ENCODE measurements around the gene TEX50. TPM values are rescaled to one million over a fixed set of nuclear protein-coding genes. Genes with fewer than 3 reads are reported as not detected.

TEX50 gene
- total RNA-seq, 1 experiment from 2014 or later, result not detected

GRCh38 chr1:173661763-173662162 lies 26.6 kb downstream of the TEX50 start:
- CTCF ChIA-PET, result no interaction called here
- no peaks in the 10 kb centered on the region for H3K79me2 ChIP-seq (ENCODE audit: low read depth)
- peaks cover 4% of the 10 kb centered on the region for H3K9me2 ChIP-seq (ENCODE audit: insufficient read depth)
- no TSS peak for BruUV-seq (replicated peaks)
- no peaks in the 10 kb centered on the region for H3K4me1 ChIP-seq (replicated peaks; ENCODE audit: insufficient read depth)
- no peak overlapping the region for H3K4me2 ChIP-seq
- no peaks in the 10 kb centered on the region for H3F3A ChIP-seq (ENCODE audit: insufficient read depth, low read depth)
- no peaks in the 10 kb centered on the region for H3K36me3 ChIP-seq (ENCODE audit: low read depth)
- H3K27ac ChIP-seq, result no peak overlapping the region
- no peak overlapping the region for H2AFZ ChIP-seq
- H3K4me3 ChIP-seq, result no peak overlapping the region
- H4K20me1 ChIP-seq (ENCODE audit: insufficient read depth), result no peaks in the 10 kb centered on the region
- intact Hi-C loops (cut with micrococcal nuclease; ENCODE audit: unreplicated experiment), result no loop called here
- TF ChIP-seq EZH2 (IDR thresholded peaks at IDR 0.05; ENCODE audit: low read depth), result no peak
- TF ChIP-seq, protein P1, sequence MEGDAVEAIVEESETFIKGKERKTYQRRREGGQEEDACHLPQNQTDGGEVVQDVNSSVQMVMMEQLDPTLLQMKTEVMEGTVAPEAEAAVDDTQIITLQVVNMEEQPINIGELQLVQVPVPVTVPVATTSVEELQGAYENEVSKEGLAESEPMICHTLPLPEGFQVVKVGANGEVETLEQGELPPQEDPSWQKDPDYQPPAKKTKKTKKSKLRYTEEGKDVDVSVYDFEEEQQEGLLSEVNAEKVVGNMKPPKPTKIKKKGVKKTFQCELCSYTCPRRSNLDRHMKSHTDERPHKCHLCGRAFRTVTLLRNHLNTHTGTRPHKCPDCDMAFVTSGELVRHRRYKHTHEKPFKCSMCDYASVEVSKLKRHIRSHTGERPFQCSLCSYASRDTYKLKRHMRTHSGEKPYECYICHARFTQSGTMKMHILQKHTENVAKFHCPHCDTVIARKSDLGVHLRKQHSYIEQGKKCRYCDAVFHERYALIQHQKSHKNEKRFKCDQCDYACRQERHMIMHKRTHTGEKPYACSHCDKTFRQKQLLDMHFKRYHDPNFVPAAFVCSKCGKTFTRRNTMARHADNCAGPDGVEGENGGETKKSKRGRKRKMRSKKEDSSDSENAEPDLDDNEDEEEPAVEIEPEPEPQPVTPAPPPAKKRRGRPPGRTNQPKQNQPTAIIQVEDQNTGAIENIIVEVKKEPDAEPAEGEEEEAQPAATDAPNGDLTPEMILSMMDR (conservative IDR thresholded peaks at IDR 0.05), result no peak
- no peaks in the 10 kb centered on the region for H3K27me3 ChIP-seq (ENCODE audit: insufficient read depth, low read depth)
- POLR2A ChIA-PET (ENCODE audit: unreplicated experiment), result no interaction called here
- H3K9me3 ChIP-seq (ENCODE audit: insufficient read depth, low read depth), result no peaks in the 10 kb centered on the region; the same call in 1 of the 2 replicates
- DNase-seq, result no peak

- POLR2A ChIA-PET (ENCODE audit: unreplicated experiment), result no interaction called here
- no peaks in the 10 kb centered on the region for H3K27me3 ChIP-seq (ENCODE audit: insufficient read depth, low read depth)
- H4K20me1 ChIP-seq (ENCODE audit: insufficient read depth), result no peaks in the 10 kb centered on the region
- DNase-seq, result no peak
- H3K9me2 ChIP-seq (ENCODE audit: insufficient read depth), result peaks cover 4% of the 10 kb centered on the region
- no peaks in the 10 kb centered on the region for H3K36me3 ChIP-seq (ENCODE audit: low read depth)
- no peaks in the 10 kb centered on the region for H3K79me2 ChIP-seq (ENCODE audit: low read depth)
- no peaks in the 10 kb centered on the region for H3F3A ChIP-seq (ENCODE audit: insufficient read depth, low read depth)
- BruUV-seq (replicated peaks), result no TSS peak
- no peaks in the 10 kb centered on the region; the same call in 1 of the 2 replicates for H3K9me3 ChIP-seq (ENCODE audit: insufficient read depth, low read depth)
- CTCF ChIA-PET, result no interaction called here
- intact Hi-C loops (cut with micrococcal nuclease; ENCODE audit: unreplicated experiment), result no loop called here
- H3K27ac ChIP-seq, result no peak overlapping the region
- TF ChIP-seq, protein P1 (conservative IDR thresholded peaks at IDR 0.05), result no peak
- TF ChIP-seq EZH2 (IDR thresholded peaks at IDR 0.05; ENCODE audit: low read depth), result no peak
- H3K4me3 ChIP-seq, result no peak overlapping the region
- no peaks in the 10 kb centered on the region for H3K4me1 ChIP-seq (replicated peaks; ENCODE audit: insufficient read depth)
- H3K4me2 ChIP-seq, result no peak overlapping the region
- H2AFZ ChIP-seq, result no peak overlapping the region
Observed at GRCh38 chr1:173663159-173663558, 28.0 kb downstream of the TEX50 start.

GRCh38 chr1:173666646-173667045 lies 31.5 kb downstream of the TEX50 start:
- TF ChIP-seq, protein P1 (conservative IDR thresholded peaks at IDR 0.05), result no peak
- no peak for TF ChIP-seq EZH2 (IDR thresholded peaks at IDR 0.05; ENCODE audit: low read depth)
- no TSS peak for BruUV-seq (replicated peaks)
- intact Hi-C loops (cut with micrococcal nuclease; ENCODE audit: unreplicated experiment), result no loop called here
- H3K4me3 ChIP-seq, result no peak overlapping the region
- no peaks in the 10 kb centered on the region for H3K79me2 ChIP-seq (ENCODE audit: low read depth)
- H3K9me2 ChIP-seq (ENCODE audit: insufficient read depth), result no peaks in the 10 kb centered on the region; the same call in 1 of the 2 replicates
- ChIA-PET CTCF (no interaction called here), POLR2A (ENCODE audit: unreplicated experiment) (no interaction called here)
- H2AFZ ChIP-seq, result no peak overlapping the region
- no peaks in the 10 kb centered on the region for H4K20me1 ChIP-seq (ENCODE audit: insufficient read depth)
- H3K9me3 ChIP-seq (ENCODE audit: insufficient read depth, low read depth), result no peaks in the 10 kb centered on the region; the same call in 1 of the 2 replicates
- no peak overlapping the region for H3K27ac ChIP-seq
- no peak overlapping the region for H3K4me2 ChIP-seq
- no peaks in the 10 kb centered on the region for H3F3A ChIP-seq (ENCODE audit: insufficient read depth, low read depth)
- no peaks in the 10 kb centered on the region for H3K36me3 ChIP-seq (ENCODE audit: low read depth)
- no peaks in the 10 kb centered on the region for H3K4me1 ChIP-seq (replicated peaks; ENCODE audit: insufficient read depth)
- no peaks in the 10 kb centered on the region for H3K27me3 ChIP-seq (ENCODE audit: insufficient read depth, low read depth)
- no peak for DNase-seq
